ENCODE data around the gene ATG14.
A peak's percentile ranks its signal among the peaks of the same experiment; 100 is the strongest.

ATG14 gene

DNA sequence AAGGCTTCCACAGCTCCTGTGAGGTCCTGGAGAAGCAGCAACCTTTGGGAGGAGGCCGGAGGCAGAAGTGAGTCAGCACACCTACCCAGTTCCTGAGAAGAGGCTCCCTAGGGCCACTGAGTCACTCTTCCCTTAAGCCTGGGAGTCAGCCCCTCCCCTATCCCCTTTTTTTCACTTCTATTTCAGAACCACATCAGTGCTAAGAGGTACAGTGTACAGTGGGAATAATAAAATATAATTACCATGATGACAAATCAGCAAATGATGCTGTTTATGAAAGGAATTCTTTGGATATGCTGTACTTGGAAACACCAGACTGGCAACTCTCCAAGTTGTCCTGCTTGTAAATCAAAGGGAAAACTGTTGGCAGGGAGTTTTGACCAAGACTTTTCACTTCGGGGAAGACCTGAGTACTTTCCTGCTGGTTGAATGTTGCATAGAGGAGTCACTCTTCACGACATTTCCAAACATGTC, 36.5 kb upstream of the ATG14 start (continued):
- TF ChIP-seq PRDM6 (tag by site-specific recombination; IDR thresholded peaks at IDR 0.05) (peak; percentile 74), IKZF3 (tag by site-specific recombination; IDR thresholded peaks at IDR 0.05) (no peak), ZNF362 (tag by site-specific recombination; IDR thresholded peaks at IDR 0.05) (peak; percentile 56; the same call in 1 of the 2 replicates), ZNF529 (tag by site-specific recombination; IDR thresholded peaks at IDR 0.05; ENCODE audit: insufficient replicate concordance) (no peak), KLF10 (tag by site-specific recombination; IDR thresholded peaks at IDR 0.05) (peak; percentile 48; the same call in 1 of the 2 replicates), KLF1 (tag by site-specific recombination; IDR thresholded peaks at IDR 0.05) (no peak), ZNF629 (tag by site-specific recombination; IDR thresholded peaks at IDR 0.05) (peak; percentile 56; the same call in 1 of the 2 replicates), ZNF211 (tag by site-specific recombination; IDR thresholded peaks at IDR 0.05; ENCODE audit: low read depth) (no peak), SP7 (tag by site-specific recombination; IDR thresholded peaks at IDR 0.05) (peak; percentile 87), TSHZ1 (tag by site-specific recombination; IDR thresholded peaks at IDR 0.05; ENCODE audit: borderline replicate concordance) (peak; percentile 46; the same call in 1 of the 2 replicates), MEIS1 (CRISPR knock-in tag; IDR thresholded peaks at IDR 0.05; ENCODE audit: borderline replicate concordance) (peak; percentile 53; the same call in 1 of the 2 replicates), ZBTB1 (tag by site-specific recombination; IDR thresholded peaks at IDR 0.05) (no peak), ZNF639 (tag by site-specific recombination; IDR thresholded peaks at IDR 0.05) (peak; percentile 28; the same call in 1 of the 2 replicates), WT1 (tag by site-specific recombination; IDR thresholded peaks at IDR 0.05) (peak; percentile 70), ZNF324 (tag by site-specific recombination; IDR thresholded peaks at IDR 0.05) (0 out of 2 replicates have a peak, but pooled peaks have one; percentile 29), ZNF571 (tag by site-specific recombination; IDR thresholded peaks at IDR 0.05) (no peak), ZNF677 (tag by site-specific recombination; IDR thresholded peaks at IDR 0.05) (peak; percentile 80), GLIS1 (tag by site-specific recombination; IDR thresholded peaks at IDR 0.05) (0 out of 2 replicates have a peak, but pooled peaks have one; percentile 18), ZBTB48 (tag by site-specific recombination; IDR thresholded peaks at IDR 0.05) (peak; percentile 66; the same call in 1 of the 2 replicates), ZNF394 (tag by site-specific recombination; IDR thresholded peaks at IDR 0.05; ENCODE audit: borderline replicate concordance) (peak; percentile 25; the same call in 1 of the 2 replicates), SP3 (tag by site-specific recombination; IDR thresholded peaks at IDR 0.05) (0 out of 2 replicates have a peak, but pooled peaks have one; percentile 14), ZBTB21 (tag by site-specific recombination; IDR thresholded peaks at IDR 0.05) (peak; percentile 33; the same call in 1 of the 2 replicates), OSR2 (tag by site-specific recombination; IDR thresholded peaks at IDR 0.05) (peak; percentile 63), EGR2 (tag by site-specific recombination; IDR thresholded peaks at IDR 0.05; ENCODE audit: low read depth) (0 out of 2 replicates have a peak, but pooled peaks have one; percentile 5), BCL11B (tag by site-specific recombination; IDR thresholded peaks at IDR 0.05; ENCODE audit: low read depth) (no peak)
